ENCODE results near the gene GLB1L2. TPM values are rescaled to one million over a fixed set of nuclear protein-coding genes. Genes with fewer than 3 reads are reported as not detected.

The GLB1L2 gene
- total and polyA plus RNA-seq, 2 of the 13 experiments (the other 11 are each of a cell fraction or from before 2014, with no cell fraction given), result 0.59 to 0.69 TPM

DNA sequence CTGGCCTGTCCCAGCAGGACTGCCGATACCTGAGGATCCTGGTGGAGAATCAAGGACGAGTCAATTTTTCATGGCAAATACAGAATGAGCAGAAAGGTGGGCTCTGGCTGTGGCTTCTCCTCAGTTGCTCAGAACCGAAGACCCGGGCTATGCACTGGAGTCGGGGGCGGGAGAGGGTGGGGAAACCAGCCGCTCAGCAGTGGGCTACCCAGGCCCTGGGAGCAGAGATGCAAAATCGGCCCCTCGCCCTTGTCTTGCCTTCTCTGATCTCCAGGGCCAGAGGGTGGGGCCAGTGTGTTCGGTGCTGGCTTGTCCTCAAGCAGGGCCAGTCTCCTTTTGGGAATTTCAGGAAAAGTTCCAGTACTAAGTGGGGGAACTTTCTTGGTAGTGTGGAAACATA is 18.4 kb upstream of the GLB1L2 start:
- no peak overlapping the region for H3K4me2 ChIP-seq (ENCODE audit: low read depth, low read length)
- intact Hi-C loops (cut with micrococcal nuclease; ENCODE audit: unreplicated experiment) (no loop called here), in situ Hi-C loops (cut with HindIII; ENCODE audit: extremely low pct_ligation_motif_present, low pct_unique_long_range_greater_than_20kb) (no loop called here)
- no TSS peak for BruUV-seq (replicated peaks)
- no peak for TF ChIP-seq ZNF589 (CRISPR knock-in tag; conservative IDR thresholded peaks at IDR 0.05)
- no peak for TF ChIP-seq AHR (CRISPR knock-in tag; IDR thresholded peaks at IDR 0.05)
- TF ChIP-seq, protein P1, sequence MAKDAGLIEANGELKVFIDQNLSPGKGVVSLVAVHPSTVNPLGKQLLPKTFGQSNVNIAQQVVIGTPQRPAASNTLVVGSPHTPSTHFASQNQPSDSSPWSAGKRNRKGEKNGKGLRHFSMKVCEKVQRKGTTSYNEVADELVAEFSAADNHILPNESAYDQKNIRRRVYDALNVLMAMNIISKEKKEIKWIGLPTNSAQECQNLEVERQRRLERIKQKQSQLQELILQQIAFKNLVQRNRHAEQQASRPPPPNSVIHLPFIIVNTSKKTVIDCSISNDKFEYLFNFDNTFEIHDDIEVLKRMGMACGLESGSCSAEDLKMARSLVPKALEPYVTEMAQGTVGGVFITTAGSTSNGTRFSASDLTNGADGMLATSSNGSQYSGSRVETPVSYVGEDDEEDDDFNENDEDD (CRISPR knock-in tag; IDR thresholded peaks at IDR 0.05; ENCODE audit: borderline replicate concordance), result no peak
- TF ChIP-seq, protein P2, sequence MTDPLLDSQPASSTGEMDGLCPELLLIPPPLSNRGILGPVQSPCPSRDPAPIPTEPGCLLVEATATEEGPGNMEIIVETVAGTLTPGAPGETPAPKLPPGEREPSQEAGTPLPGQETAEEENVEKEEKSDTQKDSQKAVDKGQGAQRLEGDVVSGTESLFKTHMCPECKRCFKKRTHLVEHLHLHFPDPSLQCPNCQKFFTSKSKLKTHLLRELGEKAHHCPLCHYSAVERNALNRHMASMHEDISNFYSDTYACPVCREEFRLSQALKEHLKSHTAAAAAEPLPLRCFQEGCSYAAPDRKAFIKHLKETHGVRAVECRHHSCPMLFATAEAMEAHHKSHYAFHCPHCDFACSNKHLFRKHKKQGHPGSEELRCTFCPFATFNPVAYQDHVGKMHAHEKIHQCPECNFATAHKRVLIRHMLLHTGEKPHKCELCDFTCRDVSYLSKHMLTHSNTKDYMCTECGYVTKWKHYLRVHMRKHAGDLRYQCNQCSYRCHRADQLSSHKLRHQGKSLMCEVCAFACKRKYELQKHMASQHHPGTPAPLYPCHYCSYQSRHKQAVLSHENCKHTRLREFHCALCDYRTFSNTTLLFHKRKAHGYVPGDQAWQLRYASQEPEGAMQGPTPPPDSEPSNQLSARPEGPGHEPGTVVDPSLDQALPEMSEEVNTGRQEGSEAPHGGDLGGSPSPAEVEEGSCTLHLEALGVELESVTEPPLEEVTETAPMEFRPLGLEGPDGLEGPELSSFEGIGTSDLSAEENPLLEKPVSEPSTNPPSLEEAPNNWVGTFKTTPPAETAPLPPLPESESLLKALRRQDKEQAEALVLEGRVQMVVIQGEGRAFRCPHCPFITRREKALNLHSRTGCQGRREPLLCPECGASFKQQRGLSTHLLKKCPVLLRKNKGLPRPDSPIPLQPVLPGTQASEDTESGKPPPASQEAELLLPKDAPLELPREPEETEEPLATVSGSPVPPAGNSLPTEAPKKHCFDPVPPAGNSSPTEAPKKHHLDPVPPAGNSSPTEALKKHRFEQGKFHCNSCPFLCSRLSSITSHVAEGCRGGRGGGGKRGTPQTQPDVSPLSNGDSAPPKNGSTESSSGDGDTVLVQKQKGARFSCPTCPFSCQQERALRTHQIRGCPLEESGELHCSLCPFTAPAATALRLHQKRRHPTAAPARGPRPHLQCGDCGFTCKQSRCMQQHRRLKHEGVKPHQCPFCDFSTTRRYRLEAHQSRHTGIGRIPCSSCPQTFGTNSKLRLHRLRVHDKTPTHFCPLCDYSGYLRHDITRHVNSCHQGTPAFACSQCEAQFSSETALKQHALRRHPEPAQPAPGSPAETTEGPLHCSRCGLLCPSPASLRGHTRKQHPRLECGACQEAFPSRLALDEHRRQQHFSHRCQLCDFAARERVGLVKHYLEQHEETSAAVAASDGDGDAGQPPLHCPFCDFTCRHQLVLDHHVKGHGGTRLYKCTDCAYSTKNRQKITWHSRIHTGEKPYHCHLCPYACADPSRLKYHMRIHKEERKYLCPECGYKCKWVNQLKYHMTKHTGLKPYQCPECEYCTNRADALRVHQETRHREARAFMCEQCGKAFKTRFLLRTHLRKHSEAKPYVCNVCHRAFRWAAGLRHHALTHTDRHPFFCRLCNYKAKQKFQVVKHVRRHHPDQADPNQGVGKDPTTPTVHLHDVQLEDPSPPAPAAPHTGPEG (CRISPR knock-in tag; IDR thresholded peaks at IDR 0.05), result no peak
- no peak for TF ChIP-seq POGZ (CRISPR knock-in tag; IDR thresholded peaks at IDR 0.05)
- no peak for TF ChIP-seq MIER2 (CRISPR knock-in tag; IDR thresholded peaks at IDR 0.05)
- TF ChIP-seq ZNF564 (CRISPR knock-in tag; IDR thresholded peaks at IDR 0.05), result no peak
- TF ChIP-seq ZNF496 (CRISPR knock-in tag; IDR thresholded peaks at IDR 0.05; ENCODE audit: insufficient replicate concordance), result no peak
- TF ChIP-seq, protein P3, sequence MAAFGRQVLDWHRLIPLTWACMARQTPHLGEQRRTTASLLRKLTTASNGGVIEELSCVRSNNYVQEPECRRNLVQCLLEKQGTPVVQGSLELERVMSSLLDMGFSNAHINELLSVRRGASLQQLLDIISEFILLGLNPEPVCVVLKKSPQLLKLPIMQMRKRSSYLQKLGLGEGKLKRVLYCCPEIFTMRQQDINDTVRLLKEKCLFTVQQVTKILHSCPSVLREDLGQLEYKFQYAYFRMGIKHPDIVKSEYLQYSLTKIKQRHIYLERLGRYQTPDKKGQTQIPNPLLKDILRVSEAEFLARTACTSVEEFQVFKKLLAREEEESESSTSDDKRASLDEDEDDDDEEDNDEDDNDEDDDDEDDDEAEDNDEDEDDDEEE (CRISPR knock-in tag; IDR thresholded peaks at IDR 0.05), result no peak
- TF ChIP-seq DR1 (CRISPR knock-in tag; IDR thresholded peaks at IDR 0.05), result no peak
- TF ChIP-seq CHCHD3 (CRISPR knock-in tag; IDR thresholded peaks at IDR 0.05), result no peak
- no peak for TF ChIP-seq HOXA3 (CRISPR knock-in tag; IDR thresholded peaks at IDR 0.05)
- TF ChIP-seq, protein P4, sequence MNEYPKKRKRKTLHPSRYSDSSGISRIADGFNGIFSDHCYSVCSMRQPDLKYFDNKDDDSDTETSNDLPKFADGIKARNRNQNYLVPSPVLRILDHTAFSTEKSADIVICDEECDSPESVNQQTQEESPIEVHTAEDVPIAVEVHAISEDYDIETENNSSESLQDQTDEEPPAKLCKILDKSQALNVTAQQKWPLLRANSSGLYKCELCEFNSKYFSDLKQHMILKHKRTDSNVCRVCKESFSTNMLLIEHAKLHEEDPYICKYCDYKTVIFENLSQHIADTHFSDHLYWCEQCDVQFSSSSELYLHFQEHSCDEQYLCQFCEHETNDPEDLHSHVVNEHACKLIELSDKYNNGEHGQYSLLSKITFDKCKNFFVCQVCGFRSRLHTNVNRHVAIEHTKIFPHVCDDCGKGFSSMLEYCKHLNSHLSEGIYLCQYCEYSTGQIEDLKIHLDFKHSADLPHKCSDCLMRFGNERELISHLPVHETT (CRISPR knock-in tag; conservative IDR thresholded peaks at IDR 0.05), result no peak
- no peak overlapping the region for H3K9ac ChIP-seq (ENCODE audit: insufficient read depth, low read depth, low read length)
- CTCF ChIA-PET (ENCODE audit: low intra/inter-chr PET ratio, low total read pairs), result no interaction called here
- peaks cover 2 to 46% of the 10 kb centered on the region in 2 experiments; a peak in 4 of 5 replicates for H3K27me3 ChIP-seq (ENCODE audit: control insufficient read depth in 1 of 2, insufficient read depth in 2 of 2, low read length in 2 of 2)
- FAIRE-seq (no peak), ATAC-seq (no peak), DNase-seq (ENCODE audit: low spot score) (no peak)
- no peak overlapping the region for H3K27ac ChIP-seq (ENCODE audit: extremely low read length, insufficient read depth, low read length)
- no peaks in the 10 kb centered on the region for H3K4me1 ChIP-seq (ENCODE audit: insufficient read depth, low read length)
- WGBS (ENCODE audit: low lambda C conversion rate), result 30% methylated on average over 9 of the region's 10 CpGs
- H3K4me3 ChIP-seq (replicated peaks in 1 of 3; ENCODE audit: insufficient read depth in 1 of 3, low read depth in 2 of 3, low read length in 3 of 3), result no peak overlapping the region
- POLR2A ChIA-PET, result no interaction called here
- no peak overlapping the region for H2AFZ ChIP-seq (ENCODE audit: low read length)
- no peaks in the 10 kb centered on the region for H3K36me3 ChIP-seq (replicated peaks in 1 of 2; ENCODE audit: control insufficient read depth in 1 of 2, insufficient read depth in 2 of 2, low read length in 2 of 2)
- no peaks in the 10 kb centered on the region for H3K79me2 ChIP-seq (ENCODE audit: insufficient read depth, low read length)
- H4K20me1 ChIP-seq (ENCODE audit: insufficient read depth, low read length), result no peaks in the 10 kb centered on the region
- H3K9me3 ChIP-seq (ENCODE audit: low read length), result no peaks in the 10 kb centered on the region; the same call in 1 of the 2 replicates
